ENCODE measurements around the gene FAM13A.

The FAM13A gene

DNA sequence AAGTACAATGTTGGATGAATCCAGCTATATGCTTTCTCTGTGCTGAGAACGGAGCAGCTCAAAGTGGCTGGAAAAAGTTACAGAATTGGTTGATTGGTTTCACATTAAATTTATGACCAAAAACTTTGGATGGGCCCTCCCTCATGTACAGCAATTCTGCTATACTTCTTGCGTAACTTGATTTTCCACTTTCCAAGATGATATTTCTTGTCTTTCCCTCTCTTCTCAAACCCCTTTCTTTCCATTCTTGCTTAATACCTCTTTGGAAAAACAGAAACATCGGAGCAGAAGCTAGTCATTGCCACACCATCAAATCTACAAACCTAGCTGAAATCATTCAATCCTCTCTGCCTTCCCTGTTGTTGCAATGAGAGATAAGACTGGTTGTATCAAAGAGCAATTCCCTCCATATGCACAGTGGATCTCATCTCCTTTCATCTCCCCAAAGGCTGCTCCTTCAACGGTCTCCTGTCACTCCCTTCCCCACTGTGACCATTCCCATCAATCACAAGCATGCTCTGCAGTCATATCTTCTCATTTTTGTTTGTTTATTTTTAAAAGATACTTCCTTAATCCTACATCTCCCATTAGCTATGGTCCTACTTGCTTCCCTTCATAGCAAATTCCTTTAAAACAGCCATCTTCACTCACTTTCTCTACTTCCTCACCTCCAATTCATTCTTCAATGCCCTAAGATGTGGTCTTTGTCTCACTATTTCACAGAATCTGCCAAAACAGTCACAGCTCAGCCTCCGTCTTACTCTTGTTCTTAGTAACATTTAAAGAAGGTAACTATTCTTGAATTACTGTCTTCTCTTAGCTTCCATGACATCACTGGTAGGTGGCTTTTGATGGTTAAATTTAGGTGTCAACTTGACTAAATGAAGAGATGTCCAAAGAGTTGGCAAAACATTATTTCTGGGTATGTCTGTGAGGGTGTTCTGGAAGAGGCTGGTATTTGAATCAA, 145.5 kb downstream of the FAM13A start:
- Histone ChIP-seq H3K4me2 (ENCODE audit: low read depth, low read length, poor library complexity, severe bottlenecking) (no peak overlapping the region), H3K27ac (ENCODE audit: low read depth, low read length) (no peak overlapping the region), H3K4me3 (ENCODE audit: insufficient read depth, low read length, poor library complexity, severe bottlenecking) (no peak overlapping the region), H4K20me1 (ENCODE audit: low read depth, low read length) (no peaks in the 10 kb centered on the region), H3K36me3 (ENCODE audit: low read length) (no peaks in the 10 kb centered on the region), H3K9me2 (replicated peaks; ENCODE audit: insufficient read depth, low read length) (no peaks in the 10 kb centered on the region), H3K79me2 (ENCODE audit: insufficient read depth, low read length) (no peaks in the 10 kb centered on the region), H3K27me3 (ENCODE audit: low read length) (no peaks in the 10 kb centered on the region), H3K9me3 (ENCODE audit: insufficient read depth, low read length) (no peaks in the 10 kb centered on the region), H3F3A (ENCODE audit: insufficient read depth) (no peaks in the 10 kb centered on the region), H3K9ac (ENCODE audit: low read length) (no peak overlapping the region), H2AFZ (ENCODE audit: low read depth, low read length, severe bottlenecking) (no peak overlapping the region)
- no peak for TF ChIP-seq EZH2phosphoT487 (conservative IDR thresholded peaks at IDR 0.05; ENCODE audit: low read length)
- TF ChIP-seq, protein P1, sequence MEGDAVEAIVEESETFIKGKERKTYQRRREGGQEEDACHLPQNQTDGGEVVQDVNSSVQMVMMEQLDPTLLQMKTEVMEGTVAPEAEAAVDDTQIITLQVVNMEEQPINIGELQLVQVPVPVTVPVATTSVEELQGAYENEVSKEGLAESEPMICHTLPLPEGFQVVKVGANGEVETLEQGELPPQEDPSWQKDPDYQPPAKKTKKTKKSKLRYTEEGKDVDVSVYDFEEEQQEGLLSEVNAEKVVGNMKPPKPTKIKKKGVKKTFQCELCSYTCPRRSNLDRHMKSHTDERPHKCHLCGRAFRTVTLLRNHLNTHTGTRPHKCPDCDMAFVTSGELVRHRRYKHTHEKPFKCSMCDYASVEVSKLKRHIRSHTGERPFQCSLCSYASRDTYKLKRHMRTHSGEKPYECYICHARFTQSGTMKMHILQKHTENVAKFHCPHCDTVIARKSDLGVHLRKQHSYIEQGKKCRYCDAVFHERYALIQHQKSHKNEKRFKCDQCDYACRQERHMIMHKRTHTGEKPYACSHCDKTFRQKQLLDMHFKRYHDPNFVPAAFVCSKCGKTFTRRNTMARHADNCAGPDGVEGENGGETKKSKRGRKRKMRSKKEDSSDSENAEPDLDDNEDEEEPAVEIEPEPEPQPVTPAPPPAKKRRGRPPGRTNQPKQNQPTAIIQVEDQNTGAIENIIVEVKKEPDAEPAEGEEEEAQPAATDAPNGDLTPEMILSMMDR (IDR thresholded peaks at IDR 0.05; ENCODE audit: insufficient read depth, low read length, poor library complexity, severe bottlenecking), result no peak

- no peaks in the 10 kb centered on the region for H3K36me3 ChIP-seq (ENCODE audit: low read length)
- no peak overlapping the region for H2AFZ ChIP-seq (ENCODE audit: low read depth, low read length, severe bottlenecking)
- no peaks in the 10 kb centered on the region for H3K27me3 ChIP-seq (ENCODE audit: low read length)
- H3K79me2 ChIP-seq (ENCODE audit: insufficient read depth, low read length), result no peaks in the 10 kb centered on the region
- no peaks in the 10 kb centered on the region for H3K9me3 ChIP-seq (ENCODE audit: insufficient read depth, low read length)
- no peak overlapping the region for H3K4me2 ChIP-seq (ENCODE audit: low read depth, low read length, poor library complexity, severe bottlenecking)
- no peaks in the 10 kb centered on the region for H3K9me2 ChIP-seq (replicated peaks; ENCODE audit: insufficient read depth, low read length)
- H3F3A ChIP-seq (ENCODE audit: insufficient read depth), result no peaks in the 10 kb centered on the region
- TF ChIP-seq, protein P1 (IDR thresholded peaks at IDR 0.05; ENCODE audit: insufficient read depth, low read length, poor library complexity, severe bottlenecking), result no peak
- no peak for TF ChIP-seq EZH2phosphoT487 (conservative IDR thresholded peaks at IDR 0.05; ENCODE audit: low read length)
- H3K4me3 ChIP-seq (ENCODE audit: insufficient read depth, low read length, poor library complexity, severe bottlenecking), result no peak overlapping the region
- no peaks in the 10 kb centered on the region for H4K20me1 ChIP-seq (ENCODE audit: low read depth, low read length)
- no peak overlapping the region for H3K9ac ChIP-seq (ENCODE audit: low read length)
- H3K27ac ChIP-seq (ENCODE audit: low read depth, low read length), result no peak overlapping the region
Measured at GRCh38 chr4:88910101-88910500, 146.9 kb downstream of the FAM13A start.

DNA sequence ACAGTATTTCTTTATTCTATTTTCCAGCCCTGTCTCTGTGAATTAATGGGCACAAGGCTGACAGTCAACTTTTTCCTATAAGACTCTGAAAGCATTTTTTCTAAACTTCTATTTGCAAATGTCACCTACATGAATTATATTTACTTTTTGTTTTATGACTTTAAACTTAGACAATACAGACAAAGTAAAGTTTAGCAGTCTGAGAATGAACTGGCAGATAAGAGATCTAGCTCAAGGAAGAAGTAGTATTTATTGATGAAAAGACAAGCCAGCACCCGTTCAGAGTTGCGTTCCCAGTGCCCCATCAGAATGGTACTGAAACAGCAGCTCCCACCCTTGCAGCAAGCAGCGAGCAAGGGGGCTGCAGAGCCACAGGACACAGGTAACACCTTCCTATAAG, 148.5 kb downstream of the FAM13A start:
- Histone ChIP-seq H3K9me3 (ENCODE audit: insufficient read depth, low read length) (no peaks in the 10 kb centered on the region), H3K9me2 (replicated peaks; ENCODE audit: insufficient read depth, low read length) (no peaks in the 10 kb centered on the region), H4K20me1 (ENCODE audit: low read depth, low read length) (no peaks in the 10 kb centered on the region), H3K4me2 (ENCODE audit: low read depth, low read length, poor library complexity, severe bottlenecking) (no peak overlapping the region), H3K36me3 (ENCODE audit: low read length) (no peaks in the 10 kb centered on the region), H3K27me3 (ENCODE audit: low read length) (no peaks in the 10 kb centered on the region), H3K4me3 (ENCODE audit: insufficient read depth, low read length, poor library complexity, severe bottlenecking) (no peak overlapping the region), H3K27ac (ENCODE audit: low read depth, low read length) (no peak overlapping the region), H2AFZ (ENCODE audit: low read depth, low read length, severe bottlenecking) (no peak overlapping the region), H3K79me2 (ENCODE audit: insufficient read depth, low read length) (no peaks in the 10 kb centered on the region), H3K9ac (ENCODE audit: low read length) (no peak overlapping the region), H3F3A (ENCODE audit: insufficient read depth) (no peaks in the 10 kb centered on the region)
- TF ChIP-seq EZH2phosphoT487 (conservative IDR thresholded peaks at IDR 0.05; ENCODE audit: low read length), result no peak
- TF ChIP-seq, protein P1 (IDR thresholded peaks at IDR 0.05; ENCODE audit: insufficient read depth, low read length, poor library complexity, severe bottlenecking), result no peak
